HEK293 (cell line): ENCODE measurements around the gene GLO1.

ENCODE experiments used
- PRDM1 ChIP-seq: fragments of 450-650 bp; formaldehyde crosslinking; IDR thresholded peaks from 2 replicates; pipeline ENCODE4; 2016; ENCODE audit warnings: missing biosample characterization, missing genetic modification characterization
- ZIC2 ChIP-seq: fragments of 450-650 bp; formaldehyde crosslinking; IDR thresholded peaks from 2 replicates; pipeline ENCODE4 v1.5.1; 2016; ENCODE audit warnings: missing biosample characterization, missing genetic modification characterization
- ZNF274 ChIP-seq, 2 experiments: fragments of 200-500 bp in 1 of 2; fragments of 450-650 bp in 1 of 2; sonication (Bioruptor generic) in 1 of 2; formaldehyde crosslinking in 1 of 2; IDR thresholded peaks; 2 replicates each; pipeline versions ENCODE4 v1.5.1 to v1.6.1; 2014 to 2016; ENCODE audit warnings: borderline replicate concordance in 1 of 2, inconsistent platforms in 1 of 2, low read length in 1 of 2, missing biosample characterization in 1 of 2, missing genetic modification characterization in 1 of 2
- ZNF600 ChIP-seq: fragments of 450-650 bp; formaldehyde crosslinking; IDR thresholded peaks from 2 replicates; pipeline ENCODE4 v1.5.1; 2016; ENCODE audit warnings: missing biosample characterization, missing genetic modification characterization
- TF ChIP-seq, protein P1 (sequence below): fragments of 450-650 bp; formaldehyde crosslinking; IDR thresholded peaks from 2 replicates; pipeline ENCODE4 v1.5.1; 2016; ENCODE audit warnings: missing biosample characterization, missing genetic modification characterization
- TF ChIP-seq, protein P2 (sequence below): fragments of 450-650 bp; formaldehyde crosslinking; IDR thresholded peaks from 2 replicates; pipeline ENCODE4 v1.5.1; 2016; ENCODE audit warnings: missing biosample characterization, missing genetic modification characterization

DNA sequence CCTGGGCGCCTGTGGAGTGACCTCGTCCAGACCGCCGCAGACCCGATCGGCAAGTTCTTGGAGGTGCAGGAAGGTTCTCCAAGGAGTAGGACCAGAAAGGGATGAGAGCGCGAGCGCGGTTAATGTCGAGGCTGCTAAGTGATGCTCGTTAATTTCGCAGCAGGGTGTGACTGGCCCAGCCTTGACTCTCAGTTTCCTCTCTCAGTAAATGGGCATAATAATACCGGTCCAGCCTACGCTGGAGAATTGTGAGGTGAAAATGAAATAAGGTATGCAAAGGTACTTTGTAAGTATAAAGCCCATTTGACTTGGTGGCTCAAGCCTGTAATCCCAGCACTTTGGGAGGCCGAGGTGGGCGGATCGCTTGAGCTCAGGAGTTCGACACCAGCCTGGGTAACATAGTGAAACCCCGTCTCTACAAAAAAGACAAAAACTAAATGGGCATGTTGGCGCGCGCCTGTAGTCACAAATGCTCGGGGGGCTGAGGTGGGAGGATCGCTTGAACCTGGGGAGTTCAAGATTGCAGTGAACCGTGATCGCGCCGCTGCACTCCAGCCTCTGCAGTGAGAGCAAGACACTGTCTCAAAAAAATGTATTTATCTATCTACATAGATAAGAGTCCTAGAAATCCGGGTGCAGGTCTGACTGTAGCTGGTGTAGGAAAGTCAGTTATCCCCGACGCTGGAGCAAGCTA lies 62.6 kb downstream of the GLO1 start:
- TF ChIP-seq PRDM1 (tag by site-specific recombination) (no peak), ZNF274 (IDR thresholded peaks at IDR 0.05; ENCODE audit: low read length) (no peak), ZNF274 (tag by site-specific recombination; IDR thresholded peaks at IDR 0.05; ENCODE audit: borderline replicate concordance) (no peak), ZNF600 (tag by site-specific recombination) (peak; percentile 79; the same call in 1 of the 2 replicates), ZIC2 (tag by site-specific recombination) (0 out of 2 replicates have a peak, but pooled peaks have one; percentile 17)
- TF ChIP-seq, protein P1, sequence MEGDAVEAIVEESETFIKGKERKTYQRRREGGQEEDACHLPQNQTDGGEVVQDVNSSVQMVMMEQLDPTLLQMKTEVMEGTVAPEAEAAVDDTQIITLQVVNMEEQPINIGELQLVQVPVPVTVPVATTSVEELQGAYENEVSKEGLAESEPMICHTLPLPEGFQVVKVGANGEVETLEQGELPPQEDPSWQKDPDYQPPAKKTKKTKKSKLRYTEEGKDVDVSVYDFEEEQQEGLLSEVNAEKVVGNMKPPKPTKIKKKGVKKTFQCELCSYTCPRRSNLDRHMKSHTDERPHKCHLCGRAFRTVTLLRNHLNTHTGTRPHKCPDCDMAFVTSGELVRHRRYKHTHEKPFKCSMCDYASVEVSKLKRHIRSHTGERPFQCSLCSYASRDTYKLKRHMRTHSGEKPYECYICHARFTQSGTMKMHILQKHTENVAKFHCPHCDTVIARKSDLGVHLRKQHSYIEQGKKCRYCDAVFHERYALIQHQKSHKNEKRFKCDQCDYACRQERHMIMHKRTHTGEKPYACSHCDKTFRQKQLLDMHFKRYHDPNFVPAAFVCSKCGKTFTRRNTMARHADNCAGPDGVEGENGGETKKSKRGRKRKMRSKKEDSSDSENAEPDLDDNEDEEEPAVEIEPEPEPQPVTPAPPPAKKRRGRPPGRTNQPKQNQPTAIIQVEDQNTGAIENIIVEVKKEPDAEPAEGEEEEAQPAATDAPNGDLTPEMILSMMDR (tag by site-specific recombination): no peak
- TF ChIP-seq, protein P2, sequence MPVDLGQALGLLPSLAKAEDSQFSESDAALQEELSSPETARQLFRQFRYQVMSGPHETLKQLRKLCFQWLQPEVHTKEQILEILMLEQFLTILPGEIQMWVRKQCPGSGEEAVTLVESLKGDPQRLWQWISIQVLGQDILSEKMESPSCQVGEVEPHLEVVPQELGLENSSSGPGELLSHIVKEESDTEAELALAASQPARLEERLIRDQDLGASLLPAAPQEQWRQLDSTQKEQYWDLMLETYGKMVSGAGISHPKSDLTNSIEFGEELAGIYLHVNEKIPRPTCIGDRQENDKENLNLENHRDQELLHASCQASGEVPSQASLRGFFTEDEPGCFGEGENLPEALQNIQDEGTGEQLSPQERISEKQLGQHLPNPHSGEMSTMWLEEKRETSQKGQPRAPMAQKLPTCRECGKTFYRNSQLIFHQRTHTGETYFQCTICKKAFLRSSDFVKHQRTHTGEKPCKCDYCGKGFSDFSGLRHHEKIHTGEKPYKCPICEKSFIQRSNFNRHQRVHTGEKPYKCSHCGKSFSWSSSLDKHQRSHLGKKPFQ (tag by site-specific recombination): no peak
